ENCODE results near the gene TENM4. TPM values are rescaled to one million over a fixed set of nuclear protein-coding genes. Genes with fewer than 3 reads are reported as not detected.

Gene TENM4
- total RNA-seq, 1 experiment from 2014 or later, result 9.9 TPM

DNA sequence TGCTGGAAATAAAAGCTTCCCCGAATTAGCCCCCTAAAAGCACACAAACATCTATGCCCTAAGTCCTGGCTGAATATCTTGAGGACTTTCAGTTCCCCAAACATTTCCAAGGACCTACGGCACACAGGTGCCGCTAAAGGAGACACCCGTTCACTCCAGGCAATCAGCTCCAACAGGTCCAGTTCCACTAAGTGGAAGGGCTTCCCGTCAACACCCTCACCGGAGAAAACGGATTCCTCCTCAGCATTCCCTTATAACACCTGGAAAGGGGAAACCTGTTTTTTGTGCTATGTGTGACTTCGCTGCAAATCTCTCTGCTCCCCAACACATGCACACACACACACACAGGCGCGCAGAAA is 3.9 kb downstream of the TENM4 start:
- DNase-seq (ENCODE audit: unreplicated experiment), result no peak
- POLR2A ChIA-PET, result no interaction called here
- H3K9me3 Mint-ChIP-seq (ENCODE audit: unreplicated experiment), result no peaks in the 10 kb centered on the region
- peaks cover 28% of the 10 kb centered on the region for H3K4me1 Mint-ChIP-seq (ENCODE audit: insufficient read depth, unreplicated experiment)
- peak overlapping the region; percentile 40 for H3K27ac Mint-ChIP-seq (ENCODE audit: low read depth, unreplicated experiment)
- intact Hi-C loops (cut with micrococcal nuclease), result loop anchor here (10.0 kb wide), 1 partner anchor 342 kb away; no protein-coding TSS in a partner anchor
- H3K4me3 Mint-ChIP-seq (ENCODE audit: unreplicated experiment), result peak overlapping the region; percentile 73
- BruUV-seq (replicated peaks), result no TSS peak
- TF ChIP-seq, protein P1, sequence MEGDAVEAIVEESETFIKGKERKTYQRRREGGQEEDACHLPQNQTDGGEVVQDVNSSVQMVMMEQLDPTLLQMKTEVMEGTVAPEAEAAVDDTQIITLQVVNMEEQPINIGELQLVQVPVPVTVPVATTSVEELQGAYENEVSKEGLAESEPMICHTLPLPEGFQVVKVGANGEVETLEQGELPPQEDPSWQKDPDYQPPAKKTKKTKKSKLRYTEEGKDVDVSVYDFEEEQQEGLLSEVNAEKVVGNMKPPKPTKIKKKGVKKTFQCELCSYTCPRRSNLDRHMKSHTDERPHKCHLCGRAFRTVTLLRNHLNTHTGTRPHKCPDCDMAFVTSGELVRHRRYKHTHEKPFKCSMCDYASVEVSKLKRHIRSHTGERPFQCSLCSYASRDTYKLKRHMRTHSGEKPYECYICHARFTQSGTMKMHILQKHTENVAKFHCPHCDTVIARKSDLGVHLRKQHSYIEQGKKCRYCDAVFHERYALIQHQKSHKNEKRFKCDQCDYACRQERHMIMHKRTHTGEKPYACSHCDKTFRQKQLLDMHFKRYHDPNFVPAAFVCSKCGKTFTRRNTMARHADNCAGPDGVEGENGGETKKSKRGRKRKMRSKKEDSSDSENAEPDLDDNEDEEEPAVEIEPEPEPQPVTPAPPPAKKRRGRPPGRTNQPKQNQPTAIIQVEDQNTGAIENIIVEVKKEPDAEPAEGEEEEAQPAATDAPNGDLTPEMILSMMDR (IDR thresholded peaks at IDR 0.05; ENCODE audit: unreplicated experiment), result no peak
- H3K27me3 Mint-ChIP-seq (ENCODE audit: insufficient read depth, unreplicated experiment), result no peaks in the 10 kb centered on the region
- CTCF ChIA-PET, result interaction anchor here (0.6 to 1.2 kb wide), 3 partner anchors 23 to 791 kb away, joined by 3 to 5 read pairs (median 4); no protein-coding TSS in a partner anchor
- H3K36me3 Mint-ChIP-seq (ENCODE audit: insufficient read depth, unreplicated experiment), result no peaks in the 10 kb centered on the region

DNA sequence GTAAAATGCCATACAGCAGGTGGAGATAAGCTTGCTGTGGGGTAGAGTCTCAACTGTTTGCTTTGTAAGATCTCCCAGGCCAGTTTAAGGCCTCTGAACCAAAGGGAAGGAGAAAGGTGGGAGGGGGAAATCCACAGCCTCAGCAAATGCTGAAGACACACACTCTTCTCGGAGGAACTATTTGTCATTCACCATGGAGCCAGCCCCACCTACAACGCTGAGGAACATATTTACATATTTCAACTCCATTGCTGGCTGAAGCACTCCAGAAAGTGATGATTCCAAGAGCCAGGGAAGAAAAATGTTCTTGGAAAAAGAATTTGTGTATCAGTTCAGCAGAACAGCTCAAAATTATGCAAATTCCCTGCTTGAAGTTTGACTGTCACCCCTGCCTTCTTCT is 6.5 kb downstream of the TENM4 start:
- no peaks in the 10 kb centered on the region for H3K27me3 Mint-ChIP-seq (ENCODE audit: insufficient read depth, unreplicated experiment)
- H3K9me3 Mint-ChIP-seq (ENCODE audit: unreplicated experiment), result no peaks in the 10 kb centered on the region
- ChIA-PET POLR2A (no interaction called here), CTCF (interaction anchor here (0.6 to 3.3 kb wide), 3 partner anchors 15 to 33 kb away, joined by 3 to 15 read pairs (median 3); no protein-coding TSS in a partner anchor)
- no peaks in the 10 kb centered on the region for H3K36me3 Mint-ChIP-seq (ENCODE audit: insufficient read depth, unreplicated experiment)
- H3K27ac Mint-ChIP-seq (ENCODE audit: low read depth, unreplicated experiment), result no peak overlapping the region
- intact Hi-C loops (cut with micrococcal nuclease), result loop anchor here (10.0 kb wide), 1 partner anchor 339 kb away; no protein-coding TSS in a partner anchor
- H3K4me3 Mint-ChIP-seq (ENCODE audit: unreplicated experiment), result no peak overlapping the region
- H3K4me1 Mint-ChIP-seq (ENCODE audit: insufficient read depth, unreplicated experiment), result peaks cover 22% of the 10 kb centered on the region
- DNase-seq (ENCODE audit: unreplicated experiment), result no peak
- no TSS peak for BruUV-seq (replicated peaks)
- TF ChIP-seq, protein P1 (IDR thresholded peaks at IDR 0.05; ENCODE audit: unreplicated experiment), result no peak

DNA sequence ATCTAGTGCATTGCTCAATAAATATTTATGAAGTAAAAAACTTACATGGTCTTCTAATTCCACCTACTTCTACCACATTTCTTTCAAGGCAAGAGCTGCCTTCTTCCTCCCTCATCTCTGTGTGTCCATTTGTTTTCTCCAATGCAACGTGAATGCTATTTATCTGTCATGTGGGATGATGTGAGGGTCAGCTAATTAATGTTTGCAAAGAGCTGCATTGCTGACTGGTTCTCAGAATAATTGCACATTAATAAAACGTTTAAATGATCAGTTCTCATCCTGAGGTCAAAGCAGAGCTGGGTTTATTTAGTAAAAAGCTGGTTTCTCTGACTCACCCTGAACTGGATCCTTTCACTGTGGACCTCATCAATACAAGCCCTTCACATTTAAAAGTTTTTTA is 8.7 kb downstream of the TENM4 start:
- CTCF ChIA-PET, result interaction anchor here (0.7 to 3.3 kb wide), 10 partner anchors 9 to 785 kb away, joined by 3 to 17 read pairs (median 4); partner anchors contain the start of gene TENM4
- POLR2A ChIA-PET, result interaction anchor here (0.6 to 5.1 kb wide), 5 partner anchors 12 to 76 kb away, joined by 3 to 33 read pairs (median 4); no protein-coding TSS in a partner anchor
- BruUV-seq (replicated peaks), result no TSS peak
- no peak overlapping the region for H3K27ac Mint-ChIP-seq (ENCODE audit: low read depth, unreplicated experiment)
- no peak overlapping the region for H3K4me3 Mint-ChIP-seq (ENCODE audit: unreplicated experiment)
- H3K36me3 Mint-ChIP-seq (ENCODE audit: insufficient read depth, unreplicated experiment), result no peaks in the 10 kb centered on the region
- no peaks in the 10 kb centered on the region for H3K27me3 Mint-ChIP-seq (ENCODE audit: insufficient read depth, unreplicated experiment)
- no peak for DNase-seq (ENCODE audit: unreplicated experiment)
- no peaks in the 10 kb centered on the region for H3K9me3 Mint-ChIP-seq (ENCODE audit: unreplicated experiment)
- TF ChIP-seq, protein P1 (IDR thresholded peaks at IDR 0.05; ENCODE audit: unreplicated experiment), result no peak
- H3K4me1 Mint-ChIP-seq (ENCODE audit: insufficient read depth, unreplicated experiment), result peaks cover 14% of the 10 kb centered on the region
- intact Hi-C loops (cut with micrococcal nuclease), result loop anchor here (10.0 kb wide), 1 partner anchor 337 kb away; no protein-coding TSS in a partner anchor

DNA sequence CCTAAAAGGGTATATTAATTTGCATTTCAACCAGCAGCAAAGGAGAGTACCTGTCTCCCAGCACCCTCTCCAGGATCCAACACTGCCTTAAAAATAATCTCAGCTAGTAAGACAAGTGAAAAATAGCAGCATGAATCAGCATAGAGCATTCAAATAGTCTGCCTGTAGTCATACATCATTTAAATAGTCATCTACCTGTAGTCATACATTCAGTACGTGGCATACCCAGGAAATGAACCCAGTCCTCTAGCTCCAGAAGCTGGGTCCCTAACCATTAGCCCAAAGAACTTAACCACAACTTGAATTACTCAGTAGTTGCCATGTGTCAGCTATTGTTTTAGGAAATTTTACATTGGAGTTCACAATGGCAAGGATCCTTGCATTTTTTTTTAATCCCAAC is 9.3 kb downstream of the TENM4 start:
- peak overlapping the region; percentile 75 for H3K27ac Mint-ChIP-seq (ENCODE audit: low read depth, unreplicated experiment)
- peaks cover 8% of the 10 kb centered on the region for H3K4me1 Mint-ChIP-seq (ENCODE audit: insufficient read depth, unreplicated experiment)
- no TSS peak for BruUV-seq (replicated peaks)
- intact Hi-C loops (cut with micrococcal nuclease), result loop anchor here (1.0 to 10.0 kb wide), 2 partner anchors 27 to 337 kb away; no protein-coding TSS in a partner anchor
- CTCF ChIA-PET, result interaction anchor here (0.7 to 3.3 kb wide), 7 partner anchors 10 to 748 kb away, joined by 3 to 17 read pairs (median 3); partner anchors contain the start of gene TENM4
- DNase-seq (ENCODE audit: unreplicated experiment), result peak; percentile 68
- POLR2A ChIA-PET, result interaction anchor here (0.6 to 5.1 kb wide), 7 partner anchors 9 to 76 kb away, joined by 3 to 33 read pairs (median 4); partner anchors contain the start of gene TENM4
- no peaks in the 10 kb centered on the region for H3K27me3 Mint-ChIP-seq (ENCODE audit: insufficient read depth, unreplicated experiment)
- TF ChIP-seq, protein P1 (IDR thresholded peaks at IDR 0.05; ENCODE audit: unreplicated experiment), result no peak
- H3K36me3 Mint-ChIP-seq (ENCODE audit: insufficient read depth, unreplicated experiment), result no peaks in the 10 kb centered on the region
- no peaks in the 10 kb centered on the region for H3K9me3 Mint-ChIP-seq (ENCODE audit: unreplicated experiment)
- no peak overlapping the region for H3K4me3 Mint-ChIP-seq (ENCODE audit: unreplicated experiment)

Data from MCF 10A (cell line).